Neural cell (in vitro differentiated cells): ENCODE results near the gene ZNF324. TPM values are rescaled to one million over a fixed set of nuclear protein-coding genes. Genes with fewer than 3 reads are reported as not detected.

Source experiments
- H2AFZ ChIP-seq: fragments of 200-600, 300-800 bp; sonication (generic), shearing (Covaris generic); 2 replicates; pipeline ENCODE4 v1.6.0; 2014; ENCODE audit warnings: low read depth, mild to moderate bottlenecking, antibody characterized with exemption, low read length, moderate library complexity
- H3F3A ChIP-seq: fragments of 200-600 bp; shearing (Covaris generic); 2 replicates; pipeline ENCODE4 v1.6.1; 2016; ENCODE audit warnings: mild to moderate bottlenecking, moderate library complexity, mixed read lengths, antibody characterized with exemption, low read length; ENCODE audit not compliant: insufficient read depth, poor library complexity, severe bottlenecking
- H3K27ac ChIP-seq: fragments of 200-600, 300-800 bp; sonication (generic), shearing (Covaris generic); 2 replicates; pipeline ENCODE4 v1.5.1; 2014; ENCODE audit warnings: mild to moderate bottlenecking, low read length, moderate library complexity
- H3K27me3 ChIP-seq: fragments of 300-800, 200-600 bp; sonication (generic), shearing (Covaris generic); 2 replicates; pipeline ENCODE4 v1.6.0; 2014; ENCODE audit warnings: mild to moderate bottlenecking, low read depth, low read length, moderate library complexity; ENCODE audit not compliant: insufficient read depth
- H3K36me3 ChIP-seq: fragments of 300-800, 200-600 bp; sonication (generic), shearing (Covaris generic); 2 replicates; pipeline ENCODE4 v1.5.1; 2014; ENCODE audit warnings: mild to moderate bottlenecking, antibody characterized with exemption, low read length, moderate library complexity; ENCODE audit not compliant: insufficient read depth
- H3K4me2 ChIP-seq: fragments of 300-800, 200-600 bp; sonication (generic), shearing (Covaris generic); 2 replicates; pipeline ENCODE4 v1.6.0; 2014; ENCODE audit warnings: mild to moderate bottlenecking, low read length
- H3K4me3 ChIP-seq: fragments of 300-800, 200-600 bp; sonication (generic), shearing (Covaris generic); 2 replicates; pipeline ENCODE4 v1.5.1; 2014; ENCODE audit warnings: mild to moderate bottlenecking, low read length, moderate library complexity
- H3K79me2 ChIP-seq: fragments of 200-600 bp; shearing (Covaris generic); replicated peaks from 2 replicates; pipeline ENCODE4 v1.6.0; 2014; ENCODE audit warnings: mild to moderate bottlenecking, low read length, moderate library complexity; ENCODE audit not compliant: insufficient read depth
- H3K9ac ChIP-seq: fragments of 300-800, 200-600 bp; sonication (generic), shearing (Covaris generic); 2 replicates; pipeline ENCODE4 v1.6.1; 2016; ENCODE audit warnings: mild to moderate bottlenecking, low read length, mixed read lengths
- H3K9me2 ChIP-seq: fragments of 200-600 bp; shearing (Covaris generic); 2 replicates; pipeline ENCODE4 v1.6.1; 2016; ENCODE audit warnings: mild to moderate bottlenecking, low read length, mixed read lengths; ENCODE audit not compliant: insufficient read depth
- H3K9me3 ChIP-seq: fragments of 200-600, 300-800 bp; sonication (generic), shearing (Covaris generic); 2 replicates; pipeline ENCODE4 v1.6.1; 2016; ENCODE audit warnings: mild to moderate bottlenecking, mixed run types, low read length, moderate library complexity, mixed read lengths
- H4K20me1 ChIP-seq: fragments of 200-600 bp; shearing (Covaris generic); 2 replicates; pipeline ENCODE4 v1.6.1; 2016; ENCODE audit warnings: mild to moderate bottlenecking, mixed run types; ENCODE audit not compliant: insufficient read depth
- CTCF ChIP-seq: fragments of 450-650 bp; IDR thresholded peaks from 2 replicates; pipeline ENCODE4 v1.5.1; 2014; ENCODE audit warnings: antibody characterized with exemption, mild to moderate bottlenecking, moderate library complexity; ENCODE audit not compliant: poor library complexity, severe bottlenecking
- EP300 ChIP-seq: fragments of 450-650 bp; conservative IDR thresholded peaks from 2 replicates; pipeline ENCODE4 v1.6.1; 2014; ENCODE audit warnings: antibody characterized with exemption, mild to moderate bottlenecking, moderate library complexity; ENCODE audit not compliant: poor library complexity, severe bottlenecking
- EZH2 ChIP-seq: fragments of 200-600, 300-800 bp; shearing (Covaris generic), sonication (generic); IDR thresholded peaks from 2 replicates; pipeline ENCODE4 v1.6.1; 2014; ENCODE audit warnings: antibody characterized with exemption, low read length, borderline replicate concordance, mild to moderate bottlenecking; ENCODE audit not compliant: insufficient read depth, poor library complexity, severe bottlenecking
- MXI1 ChIP-seq: fragments of 450-650 bp; conservative IDR thresholded peaks from 2 replicates; pipeline ENCODE4 v1.6.1; 2014; ENCODE audit warnings: antibody characterized with exemption, mild to moderate bottlenecking; ENCODE audit not compliant: poor library complexity, severe bottlenecking
- POLR2AphosphoS5 ChIP-seq: IDR thresholded peaks from 2 replicates; pipeline ENCODE4 v1.6.1; 2012
- RAD21 ChIP-seq: fragments of 450-650 bp; conservative IDR thresholded peaks from 2 replicates; pipeline ENCODE4 v1.6.1; 2014; ENCODE audit warnings: antibody characterized with exemption, mild to moderate bottlenecking, moderate library complexity
- REST ChIP-seq: IDR thresholded peaks from 2 replicates; pipeline ENCODE4 v1.6.1; 2012; ENCODE audit warnings: borderline replicate concordance
- SMC3 ChIP-seq: fragments of 450-650 bp; conservative IDR thresholded peaks from 2 replicates; pipeline ENCODE4 v1.6.1; 2014; ENCODE audit warnings: antibody characterized with exemption, mild to moderate bottlenecking, moderate library complexity; ENCODE audit not compliant: poor library complexity
- TAF1 ChIP-seq: IDR thresholded peaks from 2 replicates; pipeline ENCODE4 v1.6.1; 2012; ENCODE audit warnings: low read depth
- polyA minus RNA-seq: library from RNA; depleted of rRNA, polyadenylated mRNA; stranded (reverse); fragments of >200 nt; gene quantifications from 2 replicates; pipeline ENCODE4 v1.2.3, GENCODE V29; 2014
- polyA plus RNA-seq: library from polyadenylated mRNA; depleted of rRNA; stranded (reverse); fragments of >200 nt; gene quantifications from 2 replicates; pipeline ENCODE4 v1.2.3, GENCODE V29; 2014

Gene ZNF324
- 12.5 and 19.5 TPM in 2 replicates for polyA plus RNA-seq
- 47.1 and 53.1 TPM in 2 replicates for polyA minus RNA-seq

- Histone ChIP-seq H3K27ac (peak within 1 kb of the TSS; percentile 69), H3K4me3 (peak within 1 kb of the TSS; percentile 97), H3K9me3 (no peaks in the 10 kb centered on the region), H3K27me3 (no peaks in the 10 kb centered on the region), H3K4me2 (peak within 1 kb of the TSS; percentile 51), H3K9ac (peak within 1 kb of the TSS; percentile 76), H4K20me1 (no peaks in the 10 kb centered on the region), H2AFZ (peak within 1 kb of the TSS; percentile 82), H3K79me2 (peaks cover 10% of the 10 kb centered on the region), H3K9me2 (no peaks in the 10 kb centered on the region), H3K36me3 (no peaks in the 10 kb centered on the region), H3F3A (no peaks in the 10 kb centered on the region)
- peak; percentile 32 for TF ChIP-seq SMC3
- TF ChIP-seq POLR2AphosphoS5 = peak; percentile 82
- peak; percentile 33 for TF ChIP-seq CTCF
- TF ChIP-seq MXI1 = peak; percentile 95
- TF ChIP-seq EP300 = peak; percentile 42
- peak; percentile 33 for TF ChIP-seq RAD21
- no peak for TF ChIP-seq REST
- TF ChIP-seq EZH2 = no peak
- peak; percentile 44 for TF ChIP-seq TAF1
Observed at GRCh38 chr19:58466760-58467589, at the start of gene ZNF324. Gene ZNF324, plus strand, starts transcription at chr19:58467080. Its CDS starts 2,106 bp downstream, at chr19:58469186.

- H3K9me3 ChIP-seq = peaks cover 19% of the 10 kb centered on the region
- H3F3A ChIP-seq = no peaks in the 10 kb centered on the region
Observed at GRCh38 chr19:58428617-58429016, 38.3 kb upstream of the ZNF324 start.

More at GRCh38 chr19:58428617-58429016, 38.3 kb upstream of the ZNF324 start:
- TF ChIP-seq CTCF = no peak
- TF ChIP-seq EP300 = no peak
- TF ChIP-seq SMC3 = no peak
- TF ChIP-seq MXI1 = no peak
- no peak for TF ChIP-seq POLR2AphosphoS5
- no peak for TF ChIP-seq REST
- TF ChIP-seq TAF1 = no peak
- no peak for TF ChIP-seq RAD21
- no peak for TF ChIP-seq EZH2
- H3K4me2 ChIP-seq = no peak overlapping the region
- H3K4me3 ChIP-seq = no peak overlapping the region
- no peak overlapping the region for H2AFZ ChIP-seq
- H4K20me1 ChIP-seq = no peaks in the 10 kb centered on the region
- no peak overlapping the region for H3K9ac ChIP-seq
- no peaks in the 10 kb centered on the region for H3K27me3 ChIP-seq
- H3K79me2 ChIP-seq = no peaks in the 10 kb centered on the region
- H3K27ac ChIP-seq = no peak overlapping the region
- H3K9me2 ChIP-seq = no peaks in the 10 kb centered on the region
- H3K36me3 ChIP-seq = peaks cover 14% of the 10 kb centered on the region
